NCI-H2196 treated with DMSO at 0.1 percent for 48 hours (cell line): ENCODE data around the gene SUSD1.
"Not testable (repeated sequence)": the region's sequence is repeated elsewhere in the genome, so short reads cannot be mapped to it uniquely, and the experiment has no call there.

Source experiments
- DNase-seq: peaks from one replicate; lab custom pipeline; 2025; ENCODE audit not compliant: unreplicated experiment; lab: John Stamatoyannopoulos, UW

SUSD1 gene

DNA sequence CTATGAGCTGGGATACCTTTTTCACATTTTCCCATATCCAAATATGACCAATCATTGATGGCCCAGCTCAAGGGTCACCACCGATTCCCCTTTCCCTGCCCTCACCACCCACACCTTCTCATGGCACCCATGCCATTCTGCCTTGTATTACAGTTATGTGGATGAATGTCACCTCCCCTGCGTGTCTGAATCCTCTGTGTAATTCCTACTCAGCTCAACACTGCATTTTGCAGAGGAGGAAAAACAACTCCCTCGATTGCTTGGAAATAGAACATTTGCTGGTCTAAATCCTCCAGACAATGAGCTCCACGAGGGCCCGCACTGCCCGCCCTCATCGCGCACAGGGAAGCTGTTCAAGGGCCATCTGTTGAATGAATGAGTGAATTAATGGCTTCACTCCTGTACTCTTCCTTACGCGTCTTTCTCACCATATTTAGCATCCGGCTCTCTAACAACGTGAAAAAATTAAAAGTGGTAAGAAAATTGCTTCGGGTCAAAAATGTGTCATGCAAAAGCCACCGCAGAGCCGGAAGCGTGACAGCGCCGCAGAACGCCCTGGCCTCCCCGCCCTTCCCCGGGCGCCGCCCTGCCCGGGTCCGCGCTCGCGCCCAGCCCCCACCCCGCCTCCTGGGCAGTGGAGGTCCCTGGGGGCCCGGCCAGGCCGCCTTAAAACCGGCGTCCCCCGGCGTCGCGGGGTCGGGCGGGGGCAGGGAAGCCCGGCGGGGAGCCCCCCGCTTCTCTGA, 704 bp downstream of the SUSD1 start:
- peak; percentile 29 for DNase-seq

DNA sequence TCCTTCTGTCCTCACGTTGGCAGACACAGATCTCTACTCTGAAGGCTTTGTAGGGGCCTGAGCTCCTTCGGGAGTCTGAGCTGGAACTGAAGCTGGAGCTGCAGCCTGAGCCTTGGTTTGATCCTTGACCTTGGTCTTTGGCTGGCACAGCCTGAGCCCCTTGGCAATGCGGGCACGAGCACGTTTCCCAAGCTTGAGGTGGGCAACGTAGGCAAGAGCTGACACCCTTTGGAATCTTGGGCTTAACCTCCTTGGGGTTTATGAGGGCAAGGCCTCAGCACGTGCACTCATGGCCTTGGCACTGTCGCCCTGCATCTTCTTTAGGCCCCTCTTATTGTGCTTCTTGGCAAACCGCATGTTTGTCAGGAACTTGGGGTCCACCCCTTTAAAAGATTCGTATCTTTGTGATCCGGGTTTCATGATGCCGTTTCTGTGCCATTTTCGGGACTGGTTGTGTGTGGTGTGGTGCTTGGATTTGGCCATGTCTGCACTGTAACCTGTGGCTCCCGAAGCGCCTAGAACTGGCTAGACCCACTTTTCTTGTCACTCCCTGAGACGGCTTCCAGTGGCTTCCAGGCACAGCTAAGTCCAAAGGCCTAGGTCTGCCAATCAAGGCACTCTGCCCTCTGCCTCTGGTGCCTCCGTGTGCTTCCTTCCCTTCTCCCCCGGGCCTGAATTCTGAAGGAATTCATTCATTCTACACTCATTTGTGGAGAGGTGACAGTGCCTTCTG, 1.4 kb downstream of the SUSD1 start:
- no peak for DNase-seq

DNA sequence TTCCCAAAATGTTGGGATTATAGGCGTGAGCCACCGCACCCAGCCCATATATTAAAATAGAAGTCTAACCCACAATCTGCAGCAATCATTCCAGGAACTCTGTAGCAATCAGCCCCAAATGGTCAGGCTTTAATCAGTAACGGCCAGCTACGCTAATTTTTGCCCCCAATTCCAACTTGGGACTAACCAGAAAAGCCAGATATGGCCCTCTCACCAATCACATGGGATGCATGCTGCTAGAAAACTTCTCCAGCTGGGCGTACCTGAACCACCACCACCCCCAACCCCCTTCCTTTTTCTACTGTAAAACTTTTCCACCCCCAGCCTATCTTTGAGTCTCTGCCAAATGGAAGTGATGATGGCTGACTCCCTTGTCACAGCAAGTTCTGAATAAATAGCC, 4.1 kb downstream of the SUSD1 start:
- DNase-seq = no peak

DNA sequence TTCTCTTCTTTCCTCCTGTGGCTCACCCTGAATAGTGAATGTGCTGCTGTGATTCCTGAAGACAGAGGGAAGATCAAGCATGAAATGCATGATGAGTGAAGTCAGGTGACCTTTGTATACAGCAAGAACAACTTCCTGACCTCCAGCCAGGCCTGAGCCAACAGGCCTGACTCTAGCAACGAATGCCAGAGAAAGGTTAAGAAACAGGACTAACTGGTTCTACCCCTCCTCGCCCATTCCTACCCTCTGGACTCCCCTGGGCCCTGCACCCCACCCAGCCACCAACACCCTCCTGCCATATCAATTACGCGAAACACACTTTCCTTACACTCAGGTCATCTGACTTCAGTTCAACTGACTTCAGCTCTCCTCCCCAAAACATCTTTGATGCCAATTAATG, 4.9 kb downstream of the SUSD1 start:
- no peak for DNase-seq

DNA sequence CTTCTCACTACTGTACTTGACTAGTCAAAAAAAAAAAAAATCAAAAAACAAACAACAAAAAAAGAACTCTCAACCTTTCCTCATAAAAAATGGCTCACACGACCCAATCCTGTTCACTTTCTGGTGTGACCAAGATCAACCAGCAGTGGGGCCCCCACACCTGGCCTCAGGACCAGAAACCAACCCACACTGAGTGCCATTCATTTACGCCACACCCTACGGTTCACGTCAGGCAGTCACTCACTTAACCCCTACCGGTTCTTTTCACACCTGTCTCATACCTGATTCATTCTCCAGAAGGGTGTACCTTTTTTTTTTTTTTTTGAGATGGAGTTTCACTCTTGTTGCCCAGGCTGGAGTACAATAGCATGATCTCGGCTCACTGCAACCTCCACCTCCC, 5.7 kb downstream of the SUSD1 start:
- DNase-seq = no peak

DNA sequence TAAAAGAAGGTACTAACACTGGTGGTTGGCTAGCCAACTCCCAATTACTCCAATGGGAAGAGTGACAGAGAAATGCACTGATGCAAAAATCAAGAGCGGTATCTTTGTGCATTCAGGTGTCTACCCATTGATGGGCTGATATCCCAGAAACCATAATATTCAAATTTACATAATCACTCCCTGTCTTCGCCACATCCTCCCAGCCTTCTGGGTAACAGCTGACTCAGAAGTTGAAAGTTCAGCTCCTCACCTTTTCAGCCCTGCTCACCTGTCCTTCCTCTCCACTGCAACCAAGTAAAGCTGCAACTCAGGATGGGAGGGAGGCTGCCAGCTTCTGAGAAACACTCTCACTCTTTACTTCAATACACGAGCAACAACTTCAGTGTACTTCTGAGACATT, 6.9 kb downstream of the SUSD1 start:
- no peak for DNase-seq

DNA sequence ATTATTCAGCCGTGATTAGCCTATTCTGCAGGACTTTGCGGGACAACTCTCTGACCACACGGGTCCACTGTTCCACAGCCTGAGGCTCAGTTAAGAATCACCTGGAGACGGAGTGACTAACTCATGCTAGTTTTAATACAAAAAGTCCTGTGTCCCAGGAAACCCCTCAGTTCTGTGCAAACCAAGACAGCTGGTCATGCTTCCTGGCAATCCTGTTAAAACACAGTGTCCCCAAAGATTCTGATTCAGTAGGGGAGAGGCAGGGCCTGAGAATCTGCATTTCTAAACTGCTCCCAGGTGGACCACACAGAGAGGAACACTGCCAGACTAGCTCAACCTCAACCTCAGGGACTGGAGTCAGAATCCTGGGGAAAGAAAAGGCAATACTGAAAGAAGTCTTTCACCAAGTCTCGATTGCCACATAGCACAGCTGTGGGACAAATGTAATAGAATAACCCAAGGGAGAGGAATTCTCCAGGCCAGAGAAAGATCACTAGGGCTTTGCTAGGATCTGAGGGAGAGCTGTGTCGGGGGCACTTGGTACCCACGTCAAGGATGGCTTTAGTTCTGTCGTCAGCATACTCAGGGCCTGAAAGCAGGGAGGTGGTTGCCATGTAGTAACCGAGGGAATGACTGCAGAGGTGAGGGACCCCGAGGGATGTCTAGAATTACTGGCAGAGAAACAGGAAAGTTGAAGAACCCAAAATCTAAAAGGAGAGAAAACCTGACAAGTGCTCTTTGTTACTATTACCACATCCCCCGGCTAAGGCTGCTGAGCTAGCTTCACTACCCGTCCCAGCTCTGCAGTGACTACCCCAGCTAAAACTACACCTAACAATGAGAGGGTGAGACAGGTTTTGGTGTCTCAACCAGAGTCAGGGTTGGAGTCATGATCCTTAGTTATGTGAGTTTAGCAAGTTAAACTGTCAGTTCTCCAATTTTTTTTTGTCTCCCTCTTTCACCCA, 8.6 kb downstream of the SUSD1 start:
- no peak for DNase-seq

DNA sequence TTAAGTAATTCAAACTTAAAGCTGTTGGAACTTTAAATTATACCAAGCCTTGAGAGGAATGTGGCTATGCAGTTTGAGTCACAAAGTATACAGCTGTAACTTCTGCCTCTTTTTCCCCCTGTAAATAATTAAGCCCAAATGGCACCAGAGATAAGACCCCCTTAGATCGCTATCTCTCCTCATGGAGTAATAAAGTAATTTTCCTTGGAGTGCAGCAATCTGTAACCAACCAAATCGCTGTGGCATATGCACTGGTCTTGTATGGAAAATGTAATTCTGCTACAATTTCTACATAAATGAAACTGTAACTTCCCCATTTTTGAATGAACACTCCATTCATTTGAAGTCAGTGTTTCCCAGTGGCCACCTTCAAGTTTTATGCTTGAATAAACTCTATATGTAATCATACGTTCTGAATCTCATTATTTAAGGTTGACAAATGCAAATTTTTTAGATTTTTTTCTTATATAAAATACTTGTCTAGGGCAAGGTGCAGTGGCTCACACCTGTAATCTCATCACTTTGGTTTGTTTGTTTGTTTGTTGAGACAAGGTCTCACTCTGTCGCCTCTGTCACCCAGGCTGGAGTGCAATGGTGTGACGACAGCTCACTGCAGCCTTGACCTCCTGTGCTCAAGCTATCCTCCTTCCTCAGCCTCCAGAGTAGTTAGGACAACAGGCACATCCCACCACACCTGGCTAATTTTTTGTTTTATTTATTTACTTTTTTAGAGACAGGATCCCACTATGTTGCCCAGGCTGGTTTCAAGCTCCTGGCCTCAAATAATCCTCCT, 12.3 kb downstream of the SUSD1 start:
- DNase-seq = no peak

DNA sequence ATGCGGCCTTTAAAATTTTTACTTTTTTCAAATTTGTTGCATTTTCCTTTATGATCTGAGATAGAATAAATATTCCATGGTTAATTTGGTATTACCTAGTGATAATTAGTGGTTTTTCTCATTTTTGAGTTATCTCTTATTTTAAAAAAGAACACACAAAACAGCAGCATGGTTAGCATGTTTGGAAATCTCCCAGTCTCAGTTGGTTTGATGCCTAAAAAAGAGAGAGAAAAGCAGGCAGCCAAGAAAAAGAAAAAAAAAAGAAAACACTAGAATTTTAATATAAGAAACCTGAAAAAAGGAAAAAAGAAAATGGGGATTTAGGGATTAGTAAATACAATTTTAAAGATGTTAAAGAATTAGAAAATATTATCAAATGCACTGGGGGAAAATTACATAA, 15.3 kb downstream of the SUSD1 start:
- DNase-seq = no peak

DNA sequence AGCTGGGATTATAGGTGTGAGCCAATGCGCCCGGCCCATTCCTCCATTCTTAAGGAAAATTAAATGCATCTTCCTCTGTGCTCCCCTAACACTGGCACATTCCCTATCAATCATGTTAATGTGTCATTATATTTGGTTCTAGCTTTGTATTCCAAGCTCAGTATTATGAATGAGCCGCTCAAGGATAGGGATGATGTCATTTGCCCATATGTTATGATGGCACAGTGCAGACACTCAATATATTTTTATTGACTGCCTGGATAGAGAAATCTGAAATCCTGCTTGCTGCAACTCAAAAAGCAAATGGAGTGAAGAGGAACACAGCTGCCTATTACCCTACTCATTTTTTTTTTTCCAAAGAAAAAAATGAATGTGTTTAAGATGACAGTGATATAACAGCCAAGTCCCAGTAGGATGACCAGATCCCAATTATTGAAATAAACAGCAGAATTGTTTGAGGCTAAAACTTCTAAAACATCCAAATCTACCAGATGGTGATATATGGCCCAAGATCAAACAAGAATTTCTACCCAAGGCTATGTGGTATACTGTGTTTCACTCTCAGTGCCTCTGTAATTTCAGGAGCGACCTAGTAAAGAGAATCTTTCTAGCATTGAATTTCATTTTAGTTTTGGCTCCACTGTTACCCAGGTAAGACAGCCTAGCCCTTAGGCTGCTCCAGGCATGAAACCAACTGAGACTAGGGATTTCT, 16.3 kb downstream of the SUSD1 start:
- DNase-seq = no peak

DNA sequence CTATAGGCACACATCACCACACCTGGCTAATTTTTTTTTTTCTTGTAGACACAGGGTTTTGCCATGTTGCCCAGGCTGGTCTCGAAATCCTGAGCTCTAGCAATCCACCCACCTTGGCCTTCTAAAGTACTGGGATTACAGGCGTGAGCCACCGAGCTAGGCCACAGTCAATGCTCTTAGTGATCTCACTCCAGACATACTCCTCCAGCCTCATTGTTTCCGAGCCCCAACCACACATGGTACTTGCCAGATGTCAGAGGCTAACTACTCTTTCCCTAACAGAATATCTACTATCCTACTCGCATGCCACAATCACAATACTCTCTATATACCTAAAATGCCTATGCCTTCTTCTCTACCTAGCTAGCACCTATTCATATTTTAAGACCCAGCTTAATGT, 17.1 kb downstream of the SUSD1 start:
- DNase-seq = no peak

DNA sequence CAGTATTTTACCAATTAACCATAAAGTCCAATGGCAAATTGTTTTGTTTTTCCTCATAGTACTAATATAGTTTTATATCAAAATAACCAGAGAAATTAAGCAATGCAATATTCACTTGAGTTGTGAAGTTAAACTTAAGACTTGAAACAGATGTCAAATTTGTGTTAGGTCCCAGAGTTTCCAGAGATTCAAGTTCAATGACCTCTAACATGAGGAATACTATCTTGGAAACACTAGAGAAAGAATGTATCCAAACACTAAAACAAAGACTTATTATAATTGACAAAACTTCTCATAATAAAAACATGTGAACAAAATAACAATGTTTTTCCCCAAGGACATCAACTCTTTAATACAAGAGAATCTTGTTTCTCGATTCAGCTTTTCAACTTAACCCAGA, 18.0 kb downstream of the SUSD1 start:
- no peak for DNase-seq

DNA sequence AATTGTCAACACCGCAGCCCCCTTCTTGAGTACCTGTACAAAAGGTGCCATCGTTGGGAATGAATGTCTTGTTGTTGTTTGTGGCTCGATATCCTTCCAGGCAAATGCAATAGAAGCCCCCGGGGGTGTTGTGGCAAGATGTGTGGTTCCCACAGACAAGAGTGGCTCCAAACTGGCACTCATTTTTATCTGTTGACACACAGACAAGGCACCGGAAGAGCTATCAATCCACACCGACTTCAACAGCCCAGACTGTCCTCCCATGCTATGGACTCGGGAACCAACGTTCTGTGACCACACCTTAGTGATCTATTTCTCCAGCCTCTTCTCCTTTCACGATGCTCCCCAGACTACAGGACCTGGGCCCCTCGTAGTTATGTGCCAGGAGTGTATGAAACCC, 25.9 kb downstream of the SUSD1 start:
- DNase-seq = no peak

DNA sequence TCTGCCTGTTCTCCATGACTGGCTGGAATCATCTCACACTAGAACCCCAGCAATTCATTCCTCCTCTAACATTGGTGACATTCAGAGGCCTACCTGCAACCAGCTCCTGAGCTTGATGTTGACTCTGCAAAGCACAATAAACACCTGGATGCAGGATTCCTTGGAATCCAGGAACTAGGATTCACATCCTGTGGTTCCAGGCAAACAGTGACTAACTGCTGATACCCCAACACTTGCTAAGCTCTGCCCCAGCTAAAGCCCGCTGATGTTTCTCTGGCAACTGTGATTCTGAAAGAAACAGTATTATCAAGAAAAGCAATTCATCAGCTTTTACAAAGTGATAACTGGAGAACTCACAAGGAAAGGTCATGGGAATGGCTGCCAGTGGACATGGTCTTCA, 29.2 kb downstream of the SUSD1 start:
- DNase-seq = no peak

DNA sequence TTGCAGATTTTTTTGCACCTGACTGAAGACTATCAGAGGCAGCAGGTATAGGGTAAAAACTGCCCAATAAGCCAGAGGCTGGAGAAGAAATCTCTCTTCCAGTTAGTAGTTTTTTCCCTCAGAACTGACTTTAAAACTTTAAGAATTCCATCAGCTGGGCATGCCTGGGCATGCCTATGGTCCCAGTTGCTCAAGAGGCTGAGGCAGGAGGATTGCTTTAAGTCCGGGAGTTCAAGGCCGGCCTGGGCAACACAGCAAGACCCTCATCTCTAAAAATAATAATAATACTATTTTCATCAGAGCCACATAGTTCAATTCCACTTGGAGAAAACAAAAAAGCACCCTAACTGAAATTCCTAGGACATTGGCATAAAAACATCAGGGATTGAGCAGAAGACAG, 30.3 kb downstream of the SUSD1 start:
- no peak for DNase-seq

DNA sequence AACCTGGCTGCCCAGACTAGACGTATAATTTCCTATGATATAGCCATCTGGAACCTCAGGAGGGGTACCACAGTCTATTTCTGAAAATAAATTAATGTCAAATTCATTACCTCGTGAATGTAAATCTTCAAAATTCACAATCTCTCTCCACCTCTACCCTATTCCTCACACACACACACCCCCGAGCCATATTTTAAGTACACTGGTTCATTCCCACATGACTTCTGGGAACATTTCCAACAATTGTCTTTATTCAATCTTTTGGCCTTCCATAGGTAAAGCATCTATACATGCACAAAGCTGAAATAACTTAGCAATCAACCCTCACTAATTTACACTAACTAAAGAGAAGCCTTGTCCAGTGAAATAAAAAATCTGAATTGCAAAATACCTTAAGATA, 32.7 kb downstream of the SUSD1 start:
- no peak for DNase-seq

DNA sequence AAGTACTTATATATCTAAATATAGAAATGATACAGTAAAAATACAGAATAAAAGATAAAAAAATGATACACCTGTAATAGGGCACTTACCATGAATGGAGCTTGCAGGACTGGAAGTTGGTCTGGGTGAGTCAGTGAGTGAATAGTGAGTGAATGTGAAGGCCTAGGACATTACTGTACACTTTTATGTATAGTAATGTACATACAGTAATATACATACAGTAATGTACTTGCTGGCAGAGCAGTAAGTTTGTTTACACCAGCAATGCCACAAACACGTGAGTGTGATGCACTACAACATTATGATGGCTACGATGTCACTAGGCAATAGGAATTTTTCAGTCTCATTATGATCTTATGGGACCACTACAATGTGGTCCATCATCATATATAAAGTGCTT, 34.2 kb downstream of the SUSD1 start:
- no peak for DNase-seq

DNA sequence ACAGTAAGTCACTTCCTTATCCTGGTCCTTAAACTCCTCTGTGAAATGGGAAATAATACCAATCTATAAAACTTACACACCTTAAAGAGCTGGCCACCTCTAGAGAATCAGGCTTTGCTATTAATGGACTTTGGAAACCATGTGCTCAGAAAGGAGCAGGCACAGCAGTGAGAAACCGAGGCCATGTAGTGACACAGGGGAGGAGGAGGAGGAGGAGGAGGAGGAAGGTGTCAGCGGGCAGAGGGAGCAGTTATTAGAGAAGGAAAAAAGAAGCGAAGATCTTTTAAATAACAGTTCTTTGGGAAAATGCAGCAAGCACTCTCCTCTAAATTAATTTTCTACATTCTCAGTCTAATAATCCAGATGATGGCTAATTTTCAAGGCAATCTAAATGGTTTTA, 38.0 kb downstream of the SUSD1 start:
- no peak for DNase-seq

DNA sequence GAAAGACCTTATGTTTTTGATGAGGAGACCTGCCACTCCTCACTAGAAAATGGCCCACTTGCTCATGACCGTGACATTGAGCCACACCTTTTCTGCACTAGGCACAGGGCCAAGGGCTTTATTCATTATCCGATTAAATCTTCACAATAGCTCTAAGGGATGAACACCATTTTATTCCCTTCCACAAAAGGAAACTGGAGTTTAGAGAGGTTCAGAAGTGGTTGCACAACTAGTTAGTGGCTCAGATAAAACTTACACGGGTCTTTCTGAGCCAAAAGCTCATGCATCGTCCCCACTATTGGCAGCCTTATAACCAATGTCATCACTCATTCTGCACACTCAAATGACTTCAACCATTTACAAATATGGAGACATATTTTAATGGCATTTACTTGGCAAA, 39.4 kb downstream of the SUSD1 start:
- no peak for DNase-seq

DNA sequence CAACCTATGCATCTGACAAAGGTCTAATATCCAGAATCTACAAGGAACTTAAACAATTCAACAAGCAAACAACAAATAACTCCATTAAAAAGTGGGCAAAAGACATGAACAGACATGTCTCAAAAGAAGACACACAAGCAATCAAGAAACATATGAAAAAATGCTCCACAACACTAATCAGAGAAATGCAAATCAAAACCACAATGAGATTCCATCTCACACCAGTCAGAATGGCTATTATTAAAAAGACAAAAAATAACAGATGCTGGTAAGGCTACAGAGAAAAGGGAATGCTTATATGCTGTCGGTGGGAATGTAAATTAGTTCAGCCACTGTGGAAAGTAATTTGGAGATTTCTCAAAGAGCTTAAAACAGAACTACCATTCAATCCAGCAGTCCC, 41.3 kb downstream of the SUSD1 start:
- not testable (repeated sequence) for DNase-seq
